HepG2 (cell line): ENCODE measurements around the gene DOCK3. TPM values are rescaled to one million over a fixed set of nuclear protein-coding genes. Genes with fewer than 3 reads are reported as not detected.

Experiments
- ATAC-seq: fragments of 200-7000 bp; cut with Tn5 transposase; 3 replicates; pipeline ENCODE4 v1.9.1; 2020; ENCODE audit warnings: mild to moderate bottlenecking, moderate library complexity
- BruUV-seq: library from RNA; stranded (reverse); fragments of 400-500 nt; replicated peaks from 2 replicates; lab custom pipeline; 2021; lab: Mats Ljungman, UMichigan
- CTCF ChIA-PET: fragments of 300-600 bp; formaldehyde crosslinking; extraction: SDS; loops from one replicate; lab custom pipeline; 2021; ENCODE audit warnings: low total read pairs, inconsistent platforms, low intra/inter-chr PET ratio; lab: Yijun Ruan, JAX
- POLR2A ChIA-PET: fragments of 350-600 bp; sonication (Branson Sonifier 250); formaldehyde crosslinking; loops from one replicate; lab custom pipeline; 2020; ENCODE audit warnings: antibody characterized with exemption, inconsistent platforms; lab: Yijun Ruan, JAX
- DNase-seq: peaks from one replicate; pipeline ENCODE4 v3.0.0-alpha.2; 2015; ENCODE audit warnings: low spot score
- FAIRE-seq: peaks from 3 replicates; lab custom pipeline; 2011; peaks lifted over from hg19 to GRCh38; lab: Jason Lieb, UNC
- H2AFZ ChIP-seq: one replicate; pipeline ENCODE4 v1.6.1; 2011; ENCODE audit warnings: low read length, inconsistent platforms
- H3K27ac ChIP-seq: fragments of 300-600 bp; 3 replicates; pipeline ENCODE4 v1.8.0; 2011; ENCODE audit warnings: mixed run types, mild to moderate bottlenecking, mixed read lengths, low read length, inconsistent platforms; ENCODE audit not compliant: insufficient read depth; ENCODE audit errors: extremely low read length
- H3K27me3 ChIP-seq, 2 experiments: fragments of 200-600 bp in 1 of 2; 2 replicates in 1 of 2; 3 replicates in 1 of 2; pipeline versions ENCODE4 v1.6.0 to v1.8.0; 2011; ENCODE audit warnings: low read length in 2 of 2, mild to moderate bottlenecking in 2 of 2, moderate library complexity in 2 of 2, inconsistent platforms in 1 of 2; ENCODE audit not compliant: insufficient read depth in 2 of 2, control insufficient read depth in 1 of 2
- H3K36me3 ChIP-seq, 2 experiments: fragments of 200-600 bp in 1 of 2; replicated peaks in 1 of 2; 2 replicates in 1 of 2; 3 replicates in 1 of 2; pipeline versions ENCODE4 v1.5.1 to v1.8.0; 2011; ENCODE audit warnings: low read length in 2 of 2, inconsistent platforms in 1 of 2; ENCODE audit not compliant: insufficient read depth in 2 of 2, control insufficient read depth in 1 of 2
- H3K4me1 ChIP-seq: 2 replicates; pipeline ENCODE4 v1.5.1; 2012; ENCODE audit warnings: low read length, inconsistent platforms; ENCODE audit not compliant: insufficient read depth
- H3K4me2 ChIP-seq: 2 replicates; pipeline ENCODE4 v1.6.0; 2011; ENCODE audit warnings: low read depth, low read length, inconsistent platforms
- H3K4me3 ChIP-seq, 3 experiments: fragments of 200-600 bp in 1 of 3; sonication (generic), shearing (Covaris generic) in 1 of 3; replicated peaks in 1 of 3; 2 replicates each; pipeline ENCODE4 v1.5.1; 2011 to 2016; ENCODE audit warnings: low read length in 3 of 3, inconsistent platforms in 2 of 3, low read depth in 2 of 3, mild to moderate bottlenecking in 2 of 3, control low read depth in 1 of 3, mixed read lengths in 1 of 3; ENCODE audit not compliant: insufficient read depth in 1 of 3
- H3K79me2 ChIP-seq: one replicate; pipeline ENCODE4 v1.6.1; 2011; ENCODE audit warnings: low read length, inconsistent platforms; ENCODE audit not compliant: insufficient read depth
- H3K9ac ChIP-seq: 2 replicates; pipeline ENCODE4 v1.6.0; 2011; ENCODE audit warnings: mild to moderate bottlenecking, low read depth, low read length, inconsistent platforms; ENCODE audit not compliant: insufficient read depth
- H3K9me3 ChIP-seq: 2 replicates; pipeline ENCODE4 v1.5.1; 2012; ENCODE audit warnings: mild to moderate bottlenecking, low read length
- H4K20me1 ChIP-seq: 2 replicates; pipeline ENCODE4 v1.6.0; 2011; ENCODE audit warnings: inconsistent platforms, mild to moderate bottlenecking, low read length, moderate library complexity; ENCODE audit not compliant: insufficient read depth
- CCAR2 ChIP-seq: fragments of 200-400 bp; formaldehyde crosslinking; optimal IDR thresholded peaks from 2 replicates; pipeline ENCODE3; 2018; ENCODE audit warnings: low read depth, mild to moderate bottlenecking, low read length, moderate library complexity
- ETV6 ChIP-seq: sonication (generic); formaldehyde crosslinking; conservative IDR thresholded peaks from 2 replicates; pipeline ENCODE4 v1.4.0; 2020; ENCODE audit warnings: missing genetic modification reagents
- FOXK1 ChIP-seq: sonication (generic); formaldehyde crosslinking; IDR thresholded peaks from 2 replicates; pipeline ENCODE4 v1.4.0; 2020; ENCODE audit warnings: low read depth, missing genetic modification reagents, borderline replicate concordance
- GABPA ChIP-seq, 2 experiments: IDR thresholded peaks; 2 replicates each; pipeline ENCODE4 v1.6.1; 2011 to 2016; ENCODE audit warnings: low read depth in 2 of 2, low read length in 1 of 2, missing biosample characterization in 1 of 2, missing genetic modification characterization in 1 of 2
- GATAD1 ChIP-seq: IDR thresholded peaks from 2 replicates; pipeline ENCODE4 v1.6.1; 2016; ENCODE audit warnings: missing genetic modification reagents, missing compliant biosample characterization
- HNF1A ChIP-seq, 2 experiments: sonication (generic) in 1 of 2; formaldehyde crosslinking in 1 of 2; IDR thresholded peaks; 2 replicates each; pipeline versions ENCODE4 v1.4.0 to v1.6.1; 2016 to 2020; ENCODE audit warnings: borderline replicate concordance in 1 of 2, low read depth in 1 of 2, mild to moderate bottlenecking in 1 of 2, missing genetic modification reagents in 1 of 2
- HNRNPUL1 ChIP-seq: fragments of 200-400 bp; formaldehyde crosslinking; IDR thresholded peaks from 2 replicates; pipeline ENCODE4 v1.6.1; 2017; ENCODE audit warnings: low read depth, mild to moderate bottlenecking, low read length, moderate library complexity
- KLF9 ChIP-seq: IDR thresholded peaks from 2 replicates; pipeline ENCODE4 v1.6.1; 2016; ENCODE audit warnings: low read depth
- MAF1 ChIP-seq: sonication (generic); formaldehyde crosslinking; IDR thresholded peaks from 2 replicates; pipeline ENCODE4 v1.5.0; 2020; ENCODE audit warnings: missing genetic modification reagents, borderline replicate concordance
- NBN ChIP-seq: fragments of 450-650 bp; conservative IDR thresholded peaks from 2 replicates; pipeline ENCODE4 v1.6.1; 2017
- NFIB ChIP-seq: sonication (generic); formaldehyde crosslinking; IDR thresholded peaks from 2 replicates; pipeline ENCODE4 v1.9.0; 2021; ENCODE audit warnings: missing genetic modification reagents, mild to moderate bottlenecking, borderline replicate concordance
- PHF20 ChIP-seq: sonication (generic); formaldehyde crosslinking; IDR thresholded peaks from 2 replicates; pipeline ENCODE4 v1.5.0; 2020; ENCODE audit warnings: mild to moderate bottlenecking, missing genetic modification reagents
- SALL1 ChIP-seq: sonication (generic); formaldehyde crosslinking; IDR thresholded peaks from 2 replicates; pipeline ENCODE4 v1.8.0; 2022; ENCODE audit warnings: mild to moderate bottlenecking, missing genetic modification reagents
- SUZ12 ChIP-seq: fragments of 150-350 bp; IDR thresholded peaks from 2 replicates; pipeline ENCODE4 v1.6.1; 2014; ENCODE audit warnings: low read depth, low read length
- ZKSCAN5 ChIP-seq: sonication (generic); formaldehyde crosslinking; IDR thresholded peaks from 2 replicates; pipeline ENCODE4 v1.5.1; 2020; ENCODE audit warnings: mild to moderate bottlenecking, missing genetic modification reagents
- ZNF160 ChIP-seq: sonication (generic); formaldehyde crosslinking; IDR thresholded peaks from 2 replicates; pipeline ENCODE4 v1.8.0; 2022; ENCODE audit warnings: mild to moderate bottlenecking, inconsistent platforms, missing genetic modification reagents
- ZNF414 ChIP-seq: sonication (generic); formaldehyde crosslinking; IDR thresholded peaks from 2 replicates; pipeline ENCODE4 v1.5.0; 2020; ENCODE audit warnings: missing genetic modification reagents
- ZNF737 ChIP-seq: sonication (generic); formaldehyde crosslinking; IDR thresholded peaks from 2 replicates; pipeline ENCODE4 v1.5.0; 2020; ENCODE audit warnings: missing genetic modification reagents, mild to moderate bottlenecking, borderline replicate concordance
- WGBS: methylation state at CpG from one replicate; pipeline ENCODE4 v1.1.6; 2017; ENCODE audit warnings: low lambda C conversion rate; 5-methylcytosine and 5-hydroxymethylcytosine counted together
- in situ Hi-C: cut with HindIII; loops from 2 replicates; pipeline ENCODE4 v1.10.0; 2017; ENCODE audit warnings: low pct_unique_long_range_greater_than_20kb; ENCODE audit not compliant: extremely low pct_ligation_motif_present
- intact Hi-C: fragments of 100-400 bp; cut with micrococcal nuclease; formaldehyde crosslinking; loops from one replicate; pipeline ENCODE4 v1.10.0; 2022; ENCODE audit not compliant: unreplicated experiment
- polyA plus RNA-seq, 8 experiments: library from polyadenylated mRNA; depleted of rRNA in 3 of 8; stranded (reverse) in 7 of 8; unstranded in 1 of 8; fragments of >200 nt; fragmentation: Illumina TruSeq in 4 of 8; extraction: Trizol in 4 of 8; gene quantifications; 2 replicates each; pipeline versions ENCODE4 v1.2.1 to v1.2.3, GENCODE V29; 2011 to 2016; ENCODE audit warnings: low read depth in 4 of 8, missing spikeins in 1 of 8, mixed read lengths in 1 of 8; ENCODE audit not compliant: insufficient read depth in 1 of 8
- total RNA-seq, 5 experiments: library from RNA; depleted of rRNA; stranded (reverse); fragments of >200 nt; fragmentation: Illumina TruSeq; extraction: Trizol; gene quantifications; 2 replicates each; pipeline ENCODE4 v1.2.3, GENCODE V29; 2016; ENCODE audit warnings: low read depth in 1 of 5
- TF ChIP-seq, protein P1 (sequence below): IDR thresholded peaks from 2 replicates; pipeline ENCODE4 v1.6.1; 2016; ENCODE audit warnings: low read depth

Gene DOCK3
- total and polyA plus RNA-seq, 2 of the 13 experiments (the other 11 are each of a cell fraction or from before 2014, with no cell fraction given) = not detected

GRCh38 chr3:50695031-50695430 is 20.3 kb downstream of the DOCK3 start (continued):
- TF ChIP-seq KLF9 (no peak), ZKSCAN5 (CRISPR knock-in tag) (no peak), HNRNPUL1 (no peak), ZNF160 (CRISPR knock-in tag) (no peak), MAF1 (CRISPR knock-in tag) (no peak), SUZ12 (no peak), FOXK1 (CRISPR knock-in tag) (no peak), PHF20 (CRISPR knock-in tag) (no peak)
- TF ChIP-seq, all 625 proteins: peak for 0

DNA sequence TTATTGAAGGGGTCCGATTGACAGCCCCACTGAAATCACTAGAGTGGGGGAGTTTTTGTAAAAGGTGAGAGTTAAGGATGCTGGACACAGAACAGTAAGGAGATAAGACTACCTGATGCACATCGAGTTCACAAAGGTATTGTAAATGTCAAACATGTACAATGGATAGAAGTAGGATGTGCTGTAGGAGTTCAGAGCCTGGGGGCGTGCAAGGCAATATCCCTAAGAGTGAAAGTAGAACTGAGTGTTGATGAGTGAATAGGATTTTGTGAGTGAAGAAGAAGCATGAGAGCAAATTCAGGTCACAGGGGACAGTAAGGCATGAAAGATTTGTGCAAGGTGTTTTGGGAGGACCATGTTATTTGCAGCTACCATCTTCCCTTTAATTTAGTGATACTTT is 21.5 kb downstream of the DOCK3 start:
- no peaks in the 10 kb centered on the region for H3K27me3 ChIP-seq
- no peak overlapping the region for H3K27ac ChIP-seq
- no peak overlapping the region for H2AFZ ChIP-seq
- ChIA-PET POLR2A (no interaction called here), CTCF (no interaction called here)
- ATAC-seq (no peak), DNase-seq (no peak), FAIRE-seq (no peak)
- peaks cover 12% of the 10 kb centered on the region; the same call in 1 of the 2 replicates for H3K9me3 ChIP-seq
- H4K20me1 ChIP-seq = no peaks in the 10 kb centered on the region
- no peaks in the 10 kb centered on the region for H3K79me2 ChIP-seq
- intact Hi-C loops = no loop called here
- H3K4me1 ChIP-seq = no peaks in the 10 kb centered on the region
- H3K4me3 ChIP-seq = no peak overlapping the region
- 5% methylated on average over 3 of the region's 3 CpGs for WGBS
- H3K4me2 ChIP-seq = no peak overlapping the region
- in situ Hi-C loops = no loop called here
- H3K36me3 ChIP-seq = no peaks in the 10 kb centered on the region
- H3K9ac ChIP-seq = no peak overlapping the region
- BruUV-seq = no TSS peak
- TF ChIP-seq GABPA (IDR thresholded peaks at IDR 0.05; ENCODE audit: low read depth, low read length) (no peak), GABPA (CRISPR knock-in tag; IDR thresholded peaks at IDR 0.05; ENCODE audit: low read depth) (no peak), GATAD1 (no peak), NBN (no peak), ZNF414 (CRISPR knock-in tag) (no peak), CCAR2 (no peak), ZNF737 (CRISPR knock-in tag) (no peak), SALL1 (CRISPR knock-in tag) (no peak), HNF1A (IDR thresholded peaks at IDR 0.05; ENCODE audit: low read depth) (no peak), HNF1A (CRISPR knock-in tag; IDR thresholded peaks at IDR 0.05; ENCODE audit: borderline replicate concordance) (no peak), NFIB (CRISPR knock-in tag) (no peak), ETV6 (no peak)
- TF ChIP-seq, protein P1, sequence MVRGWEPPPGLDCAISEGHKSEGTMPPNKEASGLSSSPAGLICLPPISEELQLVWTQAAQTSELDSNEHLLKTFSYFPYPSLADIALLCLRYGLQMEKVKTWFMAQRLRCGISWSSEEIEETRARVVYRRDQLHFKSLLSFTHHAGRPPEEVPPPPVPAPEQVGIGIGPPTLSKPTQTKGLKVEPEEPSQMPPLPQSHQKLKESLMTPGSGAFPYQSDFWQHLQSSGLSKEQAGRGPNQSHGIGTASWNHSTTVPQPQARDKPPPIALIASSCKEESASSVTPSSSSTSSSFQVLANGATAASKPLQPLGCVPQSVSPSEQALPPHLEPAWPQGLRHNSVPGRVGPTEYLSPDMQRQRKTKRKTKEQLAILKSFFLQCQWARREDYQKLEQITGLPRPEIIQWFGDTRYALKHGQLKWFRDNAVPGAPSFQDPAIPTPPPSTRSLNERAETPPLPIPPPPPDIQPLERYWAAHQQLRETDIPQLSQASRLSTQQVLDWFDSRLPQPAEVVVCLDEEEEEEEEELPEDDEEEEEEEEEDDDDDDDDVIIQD (CRISPR knock-in tag) = no peak
